UCSD-AML1 (cell line): Measurements from ENCODE around the gene GIMAP1.

ENCODE experiments used
- DNase-seq: peaks from one replicate; lab custom pipeline; 2025; ENCODE audit not compliant: unreplicated experiment; lab: John Stamatoyannopoulos, UW

The GIMAP1 gene

DNA sequence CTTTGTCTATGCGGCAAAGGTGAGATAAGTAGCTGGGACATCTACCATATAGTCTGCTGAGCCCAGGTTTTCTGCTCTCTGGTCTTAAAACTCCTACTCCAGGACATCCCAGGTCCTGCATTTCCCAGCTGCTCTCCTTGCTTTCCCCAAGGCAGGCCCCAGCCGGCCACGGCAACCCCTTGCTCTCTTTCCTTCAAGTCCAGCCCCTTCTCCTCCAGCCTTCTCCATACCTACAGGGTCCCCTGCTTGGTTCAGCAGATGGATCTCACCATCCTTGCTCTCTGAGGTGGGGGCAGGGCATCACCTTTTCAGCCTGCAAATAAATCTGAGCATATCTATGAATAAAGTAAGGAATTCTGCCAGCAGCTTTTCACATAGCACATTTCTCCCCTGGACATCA lies 29.5 kb downstream of the GIMAP1 start:
- DNase-seq = no peak

DNA sequence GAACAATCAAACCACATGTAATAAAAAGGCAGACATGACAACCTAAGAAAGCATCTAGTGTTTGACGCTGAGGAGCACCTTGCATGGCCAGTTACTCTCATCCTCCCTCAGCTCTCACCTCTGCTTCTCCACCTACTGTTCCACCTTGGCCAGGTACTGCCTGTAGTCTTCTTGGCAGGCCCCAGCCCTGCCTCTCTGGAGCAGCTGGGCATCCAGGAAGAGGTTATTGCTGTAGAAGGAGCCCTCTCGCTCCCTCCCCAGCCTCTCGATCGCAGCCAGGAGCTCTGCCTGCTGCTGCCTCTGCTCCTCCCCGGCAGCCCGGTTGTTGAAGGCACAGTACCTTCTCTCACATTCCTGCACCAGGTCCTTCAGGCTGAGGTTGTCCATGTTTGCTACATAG lies 30.5 kb downstream of the GIMAP1 start:
- DNase-seq = no peak

DNA sequence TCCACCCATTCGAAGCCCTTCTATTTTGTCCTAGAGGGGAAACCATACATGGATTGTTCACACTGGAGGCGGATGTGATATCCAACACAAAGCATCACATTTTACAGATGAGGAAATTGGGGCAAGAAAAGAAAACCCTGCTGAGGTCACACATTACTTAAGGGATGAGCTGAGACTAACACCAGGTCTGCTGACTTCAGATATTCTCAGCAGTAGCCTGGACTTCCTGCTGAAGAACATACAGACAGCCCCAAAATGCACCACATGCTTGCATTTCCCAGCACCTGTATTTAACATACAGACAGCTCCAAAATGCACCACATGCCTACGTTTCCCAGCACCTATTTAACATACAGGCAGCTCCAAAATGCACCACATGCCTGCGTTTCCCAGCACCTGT lies 32.0 kb downstream of the GIMAP1 start:
- DNase-seq = no peak

DNA sequence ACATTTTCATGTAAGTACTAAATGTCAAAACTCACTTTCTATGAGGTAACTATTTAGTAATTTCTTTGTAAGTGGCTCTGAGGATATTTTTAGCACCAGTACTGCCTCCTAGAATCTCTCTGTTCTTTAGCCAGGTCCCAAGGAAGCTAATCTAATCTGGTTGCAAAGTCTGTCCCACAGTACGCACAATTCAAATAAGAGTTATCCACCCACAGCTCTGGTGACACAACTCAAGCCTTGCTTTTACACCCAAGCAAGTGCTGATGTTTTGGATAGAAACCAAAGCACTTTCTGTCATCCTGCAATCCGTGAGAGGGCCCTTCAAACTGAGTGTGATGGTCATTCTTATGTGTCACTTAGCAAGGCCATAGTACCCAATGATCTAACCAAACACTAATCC lies 35.3 kb downstream of the GIMAP1 start:
- DNase-seq = no peak

DNA sequence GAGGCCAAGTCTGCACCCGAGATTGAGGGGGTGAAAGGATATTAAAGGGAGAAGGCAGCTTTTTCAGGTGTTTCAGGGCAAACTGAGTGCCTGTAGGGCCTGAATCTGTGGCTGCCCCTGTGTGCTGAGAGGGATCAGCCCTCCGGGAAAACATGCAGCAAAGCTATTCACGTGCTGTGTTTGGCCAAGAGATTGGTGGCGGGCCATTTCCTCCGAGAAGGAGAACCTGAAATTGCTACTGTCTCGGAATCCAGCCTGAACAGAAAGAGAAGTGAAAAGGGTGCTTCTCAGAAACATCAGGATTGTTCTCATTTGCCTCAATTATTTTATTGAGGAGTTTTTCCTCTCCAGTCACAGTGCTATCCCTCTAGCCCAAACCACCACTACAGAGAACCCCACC lies 36.8 kb downstream of the GIMAP1 start:
- no peak for DNase-seq

DNA sequence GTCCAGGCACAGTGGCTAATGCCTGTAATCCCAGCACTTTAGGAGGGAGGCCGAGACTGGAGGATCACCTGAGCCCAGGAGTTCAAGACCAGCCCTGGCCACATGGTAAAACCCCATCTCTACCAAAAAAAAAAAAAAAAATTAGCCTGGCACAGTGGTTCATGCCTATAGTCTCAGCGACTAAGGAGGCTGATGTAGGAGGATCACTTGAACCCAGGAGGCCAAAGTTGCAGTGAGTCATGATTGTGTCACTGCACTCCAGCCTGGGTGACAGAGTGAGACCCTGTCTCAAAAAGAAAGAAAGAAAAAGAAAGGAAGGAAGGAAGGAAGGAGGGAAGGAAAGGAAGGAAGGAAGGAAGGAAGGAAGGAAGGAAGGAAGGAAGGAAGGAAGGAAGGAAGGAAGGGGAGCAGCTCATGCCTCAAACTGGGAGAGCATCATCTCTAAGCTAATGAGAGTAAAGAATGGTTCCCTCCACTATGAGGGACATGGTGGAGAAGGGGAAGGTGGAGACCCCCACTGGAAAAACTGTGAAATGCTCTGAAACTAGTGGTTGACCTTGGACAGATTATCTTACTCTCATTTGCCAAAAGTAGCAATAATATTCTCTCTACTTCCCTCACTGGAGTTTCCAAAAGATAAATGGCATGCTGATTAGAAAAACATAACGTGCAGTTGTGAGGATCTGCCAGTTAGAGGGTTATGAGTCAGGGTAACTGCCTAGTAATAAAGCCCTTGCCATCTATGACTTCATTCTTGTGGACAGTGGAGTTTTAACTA lies 37.6 kb downstream of the GIMAP1 start:
- DNase-seq = no peak

DNA sequence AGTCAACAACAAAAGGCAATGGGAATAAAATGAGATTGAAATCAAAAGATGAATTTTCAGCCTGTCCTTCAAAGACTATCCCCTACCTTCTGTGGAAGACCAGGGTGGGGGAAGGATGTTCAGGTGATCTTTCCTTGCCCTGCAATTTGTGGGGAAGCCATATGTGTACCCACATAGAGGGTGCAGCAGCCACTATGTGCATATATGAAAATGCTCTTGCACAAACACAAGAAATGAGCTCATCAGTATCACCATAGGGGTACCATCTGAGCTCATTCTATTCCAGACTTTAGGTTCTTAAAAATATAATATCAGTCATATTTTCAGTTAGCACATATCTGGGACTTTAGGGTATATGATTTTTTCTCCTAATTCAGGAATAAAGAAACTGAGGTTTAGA lies 38.5 kb downstream of the GIMAP1 start:
- no peak for DNase-seq

DNA sequence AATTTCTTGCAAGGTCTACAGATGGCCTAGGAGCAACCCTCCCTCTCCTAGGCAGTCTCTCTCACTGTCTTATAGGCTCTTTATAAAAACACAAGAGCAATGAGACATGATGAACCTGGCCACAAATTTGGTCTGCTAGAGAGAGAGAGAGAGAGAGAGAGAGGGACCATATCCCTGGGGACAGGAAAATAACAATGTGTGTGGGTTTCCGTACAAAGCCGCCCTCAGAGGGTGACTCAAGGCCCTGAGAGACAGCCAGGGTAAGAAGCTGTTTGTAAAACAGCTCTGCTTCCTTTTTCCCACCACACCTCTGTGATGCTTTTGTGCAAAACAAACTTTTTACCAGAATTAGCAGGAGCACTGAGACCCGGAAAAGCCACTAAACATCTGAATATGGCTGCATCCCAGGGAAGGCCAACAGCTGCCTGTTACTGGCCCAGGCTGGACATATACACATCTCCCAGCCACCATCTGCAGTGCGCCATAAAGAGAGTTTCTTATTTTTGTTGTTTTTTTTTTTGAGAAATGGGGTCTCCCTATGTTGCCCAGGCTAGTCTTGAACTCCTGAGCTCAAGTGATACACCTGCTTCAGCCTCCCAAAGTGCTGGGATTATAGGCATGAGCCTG lies 39.2 kb downstream of the GIMAP1 start:
- peak; percentile 31 for DNase-seq

DNA sequence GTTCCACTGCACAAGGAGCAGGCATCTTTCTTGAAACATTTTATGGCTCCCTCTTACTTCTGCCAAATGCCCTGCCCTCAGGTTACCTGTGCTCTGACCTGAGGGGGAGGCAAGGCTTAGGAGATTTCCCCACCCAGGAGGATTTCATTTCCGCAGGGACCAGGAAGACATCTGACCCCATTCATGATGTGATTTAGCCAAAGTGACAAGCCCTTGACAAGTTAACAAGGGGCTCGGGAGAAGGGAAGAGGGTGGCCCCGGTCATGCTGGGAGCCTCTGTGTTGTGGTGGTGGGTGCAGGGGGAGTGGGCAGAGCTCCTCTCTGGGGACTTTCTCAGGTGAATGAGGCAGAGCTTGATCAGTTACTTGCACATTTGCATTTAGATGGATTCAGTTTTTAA lies 39.8 kb downstream of the GIMAP1 start:
- DNase-seq = no peak

DNA sequence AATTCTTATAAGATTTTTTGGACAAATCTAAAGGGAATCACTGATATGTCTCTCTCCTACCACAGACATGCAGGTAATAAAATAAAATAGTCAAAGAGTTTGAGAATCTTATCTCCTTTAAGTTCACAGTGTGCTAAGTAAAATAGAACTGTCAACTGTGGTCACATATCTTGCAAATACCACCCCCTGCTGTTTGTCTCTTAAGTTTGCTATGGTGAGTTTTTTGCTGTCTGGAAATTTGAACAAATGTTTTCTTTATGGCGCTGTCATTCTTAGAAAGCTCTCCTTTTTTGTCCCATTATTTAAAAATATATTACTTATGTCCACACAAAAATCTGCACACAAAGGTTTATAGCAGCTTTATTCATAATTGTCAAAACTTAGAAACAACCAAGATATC lies 40.4 kb downstream of the GIMAP1 start:
- DNase-seq = no peak

DNA sequence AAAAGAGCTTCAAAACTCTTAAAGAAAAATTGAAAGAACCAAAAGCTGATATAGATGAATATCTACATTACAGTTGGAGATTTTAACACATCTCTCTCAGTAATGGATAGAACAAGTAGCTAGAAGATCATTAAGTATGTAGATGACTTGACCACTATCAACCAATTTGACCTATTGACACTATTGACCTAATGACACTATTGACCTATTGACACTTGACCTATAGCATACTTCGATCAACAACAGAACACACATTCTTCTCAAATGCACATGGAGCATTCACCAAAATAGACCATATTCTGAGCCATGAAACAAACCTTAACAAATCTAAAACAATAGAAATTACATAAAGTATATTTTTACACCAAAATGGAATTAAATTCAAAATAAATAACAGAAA lies 43.1 kb downstream of the GIMAP1 start:
- no peak for DNase-seq

DNA sequence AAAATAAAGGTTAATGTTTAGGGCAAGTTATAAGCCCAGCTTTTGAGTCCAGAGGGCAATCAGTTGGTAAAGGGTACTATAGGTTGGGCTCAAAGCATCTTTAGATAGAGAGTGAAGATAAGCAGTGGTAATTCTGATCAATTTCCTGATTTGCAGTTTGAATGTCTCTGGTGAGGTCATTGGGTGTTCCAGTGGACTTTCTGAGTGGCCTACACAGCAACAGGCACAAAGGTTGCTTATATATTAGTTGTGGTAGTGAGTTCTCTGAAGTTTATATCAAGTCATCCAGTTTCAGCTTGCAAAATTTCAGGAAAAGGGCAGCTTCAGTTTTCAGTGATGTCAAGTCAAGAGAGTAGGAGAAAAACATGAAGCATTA lies 49.9 kb downstream of the GIMAP1 start:
- no peak for DNase-seq

DNA sequence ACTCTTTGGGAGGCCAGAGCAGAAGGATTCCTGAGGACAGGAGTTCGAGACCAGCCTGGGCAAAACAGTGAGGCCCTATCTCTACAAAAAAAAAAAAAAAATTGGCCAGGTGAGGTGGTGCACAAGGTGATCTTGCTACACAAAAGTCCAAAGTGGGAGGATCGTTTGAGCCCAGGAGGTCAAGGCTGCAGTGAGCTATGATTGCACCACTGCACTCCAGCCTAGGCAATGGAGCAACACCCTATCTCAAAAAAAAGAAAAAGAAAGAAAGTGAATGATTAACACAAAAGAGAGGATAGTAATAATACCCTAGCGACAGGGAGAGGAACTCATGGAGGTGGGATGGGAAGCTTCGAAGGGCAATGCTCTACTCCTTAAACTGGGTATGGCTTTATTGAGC lies 53.4 kb downstream of the GIMAP1 start:
- DNase-seq = no peak
